Bronchial epithelial cell (primary cell): Measurements from ENCODE around the gene LSP1. TPM values are rescaled to one million over a fixed set of nuclear protein-coding genes. Genes with fewer than 3 reads are reported as not detected.

Experiments
- DNase-seq: peaks from one replicate; pipeline ENCODE4 v3.0.0-alpha.2; 2010; ENCODE audit warnings: low read depth
- FAIRE-seq: peaks from 2 replicates; lab custom pipeline; 2011; peaks lifted over from hg19 to GRCh38; lab: Jason Lieb, UNC
- H3K27me3 ChIP-seq: 2 replicates; pipeline ENCODE4 v1.5.1; 2011; ENCODE audit warnings: low read length; ENCODE audit not compliant: control insufficient read depth, insufficient read depth
- H3K36me3 ChIP-seq: 2 replicates; pipeline ENCODE4 v1.5.1; 2011; ENCODE audit warnings: low read length; ENCODE audit not compliant: control insufficient read depth, insufficient read depth
- H3K4me3 ChIP-seq: 2 replicates; pipeline ENCODE4 v1.5.1; 2011; ENCODE audit warnings: mild to moderate bottlenecking, low read depth, low read length, control low read depth
- total RNA-seq: library from RNA; depleted of rRNA; stranded (reverse); fragments of >200 nt; gene quantifications from 2 replicates; pipeline ENCODE4 v1.2.1, GENCODE V29; 2014
- TF ChIP-seq, protein P1 (sequence below): IDR thresholded peaks from 2 replicates; pipeline ENCODE4 v1.5.1; 2011; ENCODE audit warnings: mild to moderate bottlenecking, moderate library complexity, low read length, control low read depth, inconsistent platforms; ENCODE audit not compliant: insufficient read depth, severe bottlenecking

Gene LSP1
- total RNA-seq, 1 donor from 2014 or later: 0.26 TPM

DNA sequence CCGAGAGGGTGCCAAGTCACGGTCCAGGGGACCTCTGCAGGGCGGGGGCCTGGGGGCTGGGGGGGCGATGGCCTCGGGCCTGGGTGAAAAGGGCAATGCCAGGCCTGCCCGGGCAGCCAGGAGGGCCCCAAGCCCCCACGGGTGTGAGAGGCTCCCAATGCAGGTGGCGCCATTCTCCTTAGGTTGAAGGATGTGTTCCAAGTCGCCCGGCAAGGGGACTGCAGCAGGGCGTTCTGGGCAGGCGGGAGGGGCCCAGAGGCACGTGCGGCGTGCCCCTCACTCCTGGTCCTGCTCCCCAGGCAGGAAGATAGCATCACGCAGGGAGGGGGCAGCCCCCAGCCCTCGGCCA, 14.8 kb upstream of the LSP1 start:
- no peak for FAIRE-seq
- Histone ChIP-seq H3K36me3 (no peaks in the 10 kb centered on the region), H3K27me3 (no peaks in the 10 kb centered on the region), H3K4me3 (no peak overlapping the region)
- TF ChIP-seq, protein P1, sequence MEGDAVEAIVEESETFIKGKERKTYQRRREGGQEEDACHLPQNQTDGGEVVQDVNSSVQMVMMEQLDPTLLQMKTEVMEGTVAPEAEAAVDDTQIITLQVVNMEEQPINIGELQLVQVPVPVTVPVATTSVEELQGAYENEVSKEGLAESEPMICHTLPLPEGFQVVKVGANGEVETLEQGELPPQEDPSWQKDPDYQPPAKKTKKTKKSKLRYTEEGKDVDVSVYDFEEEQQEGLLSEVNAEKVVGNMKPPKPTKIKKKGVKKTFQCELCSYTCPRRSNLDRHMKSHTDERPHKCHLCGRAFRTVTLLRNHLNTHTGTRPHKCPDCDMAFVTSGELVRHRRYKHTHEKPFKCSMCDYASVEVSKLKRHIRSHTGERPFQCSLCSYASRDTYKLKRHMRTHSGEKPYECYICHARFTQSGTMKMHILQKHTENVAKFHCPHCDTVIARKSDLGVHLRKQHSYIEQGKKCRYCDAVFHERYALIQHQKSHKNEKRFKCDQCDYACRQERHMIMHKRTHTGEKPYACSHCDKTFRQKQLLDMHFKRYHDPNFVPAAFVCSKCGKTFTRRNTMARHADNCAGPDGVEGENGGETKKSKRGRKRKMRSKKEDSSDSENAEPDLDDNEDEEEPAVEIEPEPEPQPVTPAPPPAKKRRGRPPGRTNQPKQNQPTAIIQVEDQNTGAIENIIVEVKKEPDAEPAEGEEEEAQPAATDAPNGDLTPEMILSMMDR: no peak
- DNase-seq: no peak

DNA sequence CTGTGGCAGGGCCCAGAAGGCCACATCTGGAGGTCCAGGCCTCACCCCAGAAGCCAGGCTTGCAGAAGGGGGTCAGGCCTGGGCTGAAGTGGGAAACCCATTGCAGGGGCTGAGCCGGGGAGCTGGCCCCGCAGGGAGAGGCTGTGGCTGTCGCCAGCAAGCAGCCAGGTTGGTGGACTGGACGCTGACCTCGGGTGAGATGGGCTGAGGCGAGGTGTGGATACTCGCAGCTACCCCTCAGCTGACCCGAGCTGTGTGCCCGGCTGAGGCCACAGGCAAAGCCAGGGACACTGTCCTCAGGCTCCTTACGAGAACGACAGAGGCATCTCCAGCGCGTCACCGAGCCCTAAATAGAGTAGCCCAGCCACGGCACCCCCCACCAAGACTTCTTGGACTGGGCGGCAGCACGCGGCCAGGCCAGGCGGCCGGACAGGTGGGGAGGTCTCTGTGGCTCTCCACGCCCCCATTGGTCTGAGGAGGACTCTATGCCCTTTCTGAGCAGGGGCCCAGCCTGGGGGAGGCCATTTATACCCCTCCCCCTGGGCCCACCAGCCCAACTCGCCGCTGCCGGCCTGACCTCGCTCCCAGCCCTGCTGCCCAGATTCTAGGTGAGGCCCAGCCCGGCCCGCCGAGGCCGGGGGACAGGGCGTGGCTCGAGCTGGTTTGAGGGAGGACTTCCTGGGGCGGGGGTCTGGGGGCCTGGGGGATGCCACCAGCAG, 14.3 kb upstream of the LSP1 start, which contains the start of gene TNNI2:
TSS of gene TNNI2 (plus strand) at position 556 of the 719 bp plus-strand sequence. CDS start 716 bp downstream, outside the sequence.
- FAIRE-seq: no peak
- Histone ChIP-seq H3K27me3 (no peaks in the 10 kb centered on the region), H3K4me3 (no peak within 1 kb of the TSS), H3K36me3 (no peaks in the 10 kb centered on the region)
- DNase-seq: no peak
- TF ChIP-seq, protein P1: no peak

DNA sequence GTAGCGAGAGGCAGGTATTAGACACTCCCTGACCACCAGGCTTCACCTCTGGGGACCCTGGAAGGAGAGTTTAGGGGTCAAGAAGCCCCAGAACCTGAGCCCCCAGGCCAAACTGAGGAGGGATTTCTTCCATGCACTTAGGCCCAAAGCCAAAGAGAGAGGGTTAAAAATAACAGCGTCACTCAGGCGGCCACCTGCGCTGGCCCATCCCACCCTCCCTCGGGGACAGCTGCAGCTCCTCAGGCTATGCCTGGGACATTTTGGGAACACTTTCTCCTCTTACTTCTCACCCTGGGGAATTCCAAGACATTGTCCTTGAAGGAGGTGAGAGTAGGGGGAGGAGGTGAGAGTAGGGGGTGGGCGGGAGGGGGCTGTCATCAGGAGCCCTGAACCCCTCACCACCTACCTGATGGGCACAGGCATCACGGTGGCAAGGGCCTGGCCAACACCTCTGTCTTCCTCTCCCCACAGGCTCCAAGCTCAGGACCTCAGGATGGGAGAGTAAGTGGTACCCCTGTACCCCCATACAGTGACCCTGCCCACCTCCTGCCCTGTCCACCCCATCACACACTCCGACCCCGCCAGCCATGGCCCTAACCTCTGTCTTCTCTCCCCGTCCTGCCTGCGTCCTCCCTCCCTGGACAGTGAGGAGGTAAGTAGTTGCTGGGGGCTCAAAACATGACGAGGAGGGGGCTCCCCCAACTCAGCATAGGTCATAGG, 13.5 kb upstream of the LSP1 start:
- Histone ChIP-seq H3K36me3 (no peaks in the 10 kb centered on the region), H3K27me3 (no peaks in the 10 kb centered on the region), H3K4me3 (no peak overlapping the region)
- TF ChIP-seq, protein P1: no peak
- DNase-seq: no peak
- FAIRE-seq: no peak

DNA sequence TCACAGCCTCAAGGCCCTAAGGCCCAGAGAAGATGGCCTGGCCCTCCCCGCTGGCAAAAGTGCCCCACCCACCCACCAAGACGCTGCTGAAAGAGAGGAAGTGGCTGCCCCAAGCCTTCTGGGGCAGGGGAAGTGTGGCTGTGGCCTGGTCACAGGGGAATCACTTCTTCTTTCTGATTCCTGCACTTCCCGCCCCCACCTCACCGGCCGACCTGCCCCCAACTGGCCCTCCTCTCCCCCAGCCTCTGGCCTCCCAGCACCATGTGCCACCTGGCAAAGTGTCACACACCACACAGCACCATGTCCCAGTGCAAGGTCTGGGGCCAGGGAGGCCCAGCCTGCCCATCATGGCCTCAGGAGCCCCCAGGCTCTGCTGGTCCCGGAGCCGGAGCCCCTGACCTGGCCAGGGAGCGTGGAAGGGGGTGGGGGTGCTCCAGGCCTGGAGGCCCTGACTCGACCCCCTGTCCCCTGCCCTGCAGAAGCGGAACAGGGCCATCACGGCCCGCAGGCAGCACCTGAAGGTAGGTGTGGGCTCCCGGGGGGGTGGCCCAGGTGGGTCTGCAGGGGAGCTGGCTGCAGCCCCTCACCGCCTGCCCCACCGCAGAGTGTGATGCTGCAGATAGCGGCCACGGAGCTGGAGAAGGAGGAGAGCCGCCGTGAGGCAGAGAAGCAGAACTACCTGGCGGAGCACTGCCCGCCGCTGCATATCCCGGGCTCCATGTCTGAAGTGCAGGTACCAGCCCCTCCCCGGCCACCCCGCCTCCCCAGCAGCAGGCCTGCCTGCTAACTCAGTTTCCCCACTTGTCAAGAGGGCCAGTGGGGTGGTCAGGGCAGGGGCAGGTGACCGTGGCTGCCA, 12.7 kb upstream of the LSP1 start:
- DNase-seq (no peak), FAIRE-seq (no peak)
- no peaks in the 10 kb centered on the region for H3K36me3 ChIP-seq
- H3K4me3 ChIP-seq: no peak overlapping the region
- TF ChIP-seq, protein P1: no peak
- H3K27me3 ChIP-seq: no peaks in the 10 kb centered on the region

DNA sequence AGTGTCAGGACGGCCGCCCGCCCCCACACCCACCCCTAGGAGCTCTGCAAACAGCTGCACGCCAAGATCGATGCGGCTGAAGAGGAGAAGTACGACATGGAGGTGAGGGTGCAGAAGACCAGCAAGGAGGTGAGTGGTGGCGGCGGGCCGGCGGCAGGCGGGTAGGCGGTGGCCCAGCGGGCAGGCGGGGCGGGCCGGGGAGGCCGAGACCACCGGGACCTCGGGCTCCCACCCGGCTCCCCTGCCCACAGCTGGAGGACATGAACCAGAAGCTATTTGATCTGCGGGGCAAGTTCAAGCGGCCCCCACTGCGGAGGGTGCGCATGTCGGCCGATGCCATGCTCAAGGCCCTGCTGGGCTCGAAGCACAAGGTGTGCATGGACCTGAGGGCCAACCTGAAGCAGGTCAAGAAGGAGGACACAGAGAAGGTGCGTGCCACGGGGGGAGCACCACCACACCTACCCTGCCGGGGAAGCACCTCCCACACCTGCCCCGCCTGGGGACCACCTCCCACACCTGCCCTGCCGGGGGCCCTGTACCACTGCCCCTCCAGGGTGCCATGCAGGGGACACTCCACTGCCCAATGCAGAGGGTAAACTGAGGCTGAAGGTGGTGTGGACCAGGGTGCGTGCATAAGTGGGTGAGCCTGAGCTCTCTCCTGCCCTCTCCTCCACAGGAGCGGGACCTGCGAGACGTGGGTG, 12.0 kb upstream of the LSP1 start:
- FAIRE-seq: no peak
- Histone ChIP-seq H3K27me3 (no peaks in the 10 kb centered on the region), H3K4me3 (no peak overlapping the region), H3K36me3 (no peaks in the 10 kb centered on the region)
- no peak for DNase-seq
- TF ChIP-seq, protein P1: no peak
